Gastroesophageal sphincter (tissue), 4 donors: Measurements from ENCODE around the gene PRKCQ. TPM values are rescaled to one million over a fixed set of nuclear protein-coding genes. Genes with fewer than 3 reads are reported as not detected.
"Not testable (repeated sequence)": the region's sequence is repeated elsewhere in the genome, so short reads cannot be mapped to it uniquely, and the experiment has no call there.

Experiments used
- ATAC-seq: fragments of 150-250 bp; one replicate; pipeline ENCODE4 v1.9.1; 2016; ENCODE audit warnings: mild to moderate bottlenecking, moderate library complexity
- H3K27ac ChIP-seq, 4 donors: fragments of 200-600 bp; sonication (generic) in 3 of 4; 1 replicate in 3 of 4; 2 replicates in 1 of 4; pipeline ENCODE4 v1.5.1; 2016 to 2019
- H3K27me3 ChIP-seq: fragments of 200-600 bp; sonication (generic); one replicate; pipeline ENCODE4 v1.5.1; 2019
- H3K36me3 ChIP-seq, 2 donors: fragments of 200-600 bp; sonication (generic); one replicate each; pipeline ENCODE4 v1.5.1; 2019; ENCODE audit warnings: control low read depth in 1 of 2
- H3K4me1 ChIP-seq, 3 donors: fragments of 200-600 bp; sonication (generic); 1 replicate in 2 of 3; 2 replicates in 1 of 3; pipeline ENCODE4 v1.5.1; 2016 to 2019; ENCODE audit warnings: control low read depth in 2 of 3
- H3K4me3 ChIP-seq, 2 donors: fragments of 200-600 bp; sonication (generic); one replicate each; pipeline ENCODE4 v1.5.1; 2019; ENCODE audit warnings: mild to moderate bottlenecking in 1 of 2, moderate library complexity in 1 of 2
- H3K9me3 ChIP-seq, 3 donors: fragments of 200-600 bp; sonication (generic); one replicate each; pipeline ENCODE4 v1.5.1; 2017 to 2019; ENCODE audit warnings: control low read depth in 2 of 3
- CTCF ChIP-seq, 4 experiments: fragments of 200-600 bp in 2 of 4; fragments of 450-650 bp in 2 of 4; sonication (generic) in 1 of 4; IDR thresholded peaks; one replicate each; pipeline ENCODE4 v1.5.1; 2017 to 2019; ENCODE audit warnings: antibody characterized with exemption in 4 of 4, mild to moderate bottlenecking in 2 of 4, moderate library complexity in 2 of 4
- EP300 ChIP-seq: sonication (generic); formaldehyde crosslinking; IDR thresholded peaks from one replicate; pipeline ENCODE4 v1.6.1; 2017; ENCODE audit warnings: antibody characterized with exemption, mild to moderate bottlenecking
- POLR2A ChIP-seq, 2 donors: fragments of 450-650 bp; IDR thresholded peaks; one replicate each; pipeline ENCODE4 v1.6.1; 2017; ENCODE audit warnings: antibody characterized with exemption in 2 of 2, mild to moderate bottlenecking in 2 of 2, moderate library complexity in 1 of 2
- POLR2AphosphoS5 ChIP-seq: sonication (generic); formaldehyde crosslinking; IDR thresholded peaks from one replicate; pipeline ENCODE4 v1.6.1; 2017; ENCODE audit warnings: antibody characterized with exemption
- WGBS, 2 donors: methylation state at CpG; one replicate each; pipeline ENCODE4 v1.1.5; 2018; ENCODE audit warnings: low coverage in 1 of 2; 5-methylcytosine and 5-hydroxymethylcytosine counted together
- total RNA-seq, 4 donors: library from RNA; depleted of rRNA; stranded (reverse); fragments of >200 nt; gene quantifications; one replicate each; pipeline ENCODE4 v1.1.0, GENCODE V29; 2016

PRKCQ gene
- total RNA-seq, 4 donors from 2014 or later, result 2.0 to 7.6 (median 4.3) TPM

- Histone ChIP-seq H3K27ac (peak overlapping the region in 1 of 4 donors; percentile 69), H3K36me3 (no peaks in the 10 kb centered on the region), H3K4me1 (peaks cover 0 to 26% (median 20%) of the 10 kb centered on the region in 3 donors), H3K4me3 (no peak overlapping the region), H3K9me3 (peaks cover 0 to 14% (median 0%) of the 10 kb centered on the region in 3 donors), H3K27me3 (no peaks in the 10 kb centered on the region)
- ATAC-seq, result no peak
- WGBS, 2 donors, result 85 to 96% methylated on average over 2 to 7 of the region's 7 CpGs
- TF ChIP-seq POLR2A (IDR thresholded peaks at IDR 0.05), result no peak
- TF ChIP-seq EP300, result no peak
- TF ChIP-seq POLR2AphosphoS5, result no peak
- no peak for TF ChIP-seq CTCF (IDR thresholded peaks at IDR 0.05)
These were observed 196.0 kb downstream of the PRKCQ start for GRCh38 chr10:6384031-6384430.

- WGBS, 2 donors, result 51 to 61% methylated on average over 4 to 8 of the region's 8 CpGs
- peaks cover 0 to 6% (median 0%) of the 10 kb centered on the region in 3 donors for H3K9me3 ChIP-seq
- peaks cover 0 to 26% (median 20%) of the 10 kb centered on the region in 3 donors for H3K4me1 ChIP-seq
- H3K27me3 ChIP-seq, result no peaks in the 10 kb centered on the region
- H3K4me3 ChIP-seq, result no peak overlapping the region
- peak; percentile 72 for ATAC-seq
- no peaks in the 10 kb centered on the region for H3K36me3 ChIP-seq
- TF ChIP-seq POLR2AphosphoS5 (peak; percentile 19), CTCF (IDR thresholded peaks at IDR 0.05) (no peak)
- H3K27ac ChIP-seq, result peak overlapping the region; percentile 47 to 69 (median 52)
These were observed 196.8 kb downstream of the PRKCQ start for GRCh38 chr10:6383096-6383812.

- Histone ChIP-seq H3K4me1 (peaks cover 0 to 26% (median 20%) of the 10 kb centered on the region in 3 donors), H3K9me3 (peaks cover 0 to 4% (median 0%) of the 10 kb centered on the region in 3 donors), H3K4me3 (no peak overlapping the region), H3K27ac (peak overlapping the region in 3 of 4 donors; percentile 48 to 69 (median 56)), H3K36me3 (no peaks in the 10 kb centered on the region), H3K27me3 (no peaks in the 10 kb centered on the region)
- ATAC-seq, result no peak
- TF ChIP-seq POLR2A (IDR thresholded peaks at IDR 0.05) (no peak), POLR2AphosphoS5 (peak; percentile 24)
- WGBS, 2 donors, result 17 to 34% methylated on average over 5 to 7 of the region's 7 CpGs
These were observed 198.0 kb downstream of the PRKCQ start for GRCh38 chr10:6382081-6382480.

DNA sequence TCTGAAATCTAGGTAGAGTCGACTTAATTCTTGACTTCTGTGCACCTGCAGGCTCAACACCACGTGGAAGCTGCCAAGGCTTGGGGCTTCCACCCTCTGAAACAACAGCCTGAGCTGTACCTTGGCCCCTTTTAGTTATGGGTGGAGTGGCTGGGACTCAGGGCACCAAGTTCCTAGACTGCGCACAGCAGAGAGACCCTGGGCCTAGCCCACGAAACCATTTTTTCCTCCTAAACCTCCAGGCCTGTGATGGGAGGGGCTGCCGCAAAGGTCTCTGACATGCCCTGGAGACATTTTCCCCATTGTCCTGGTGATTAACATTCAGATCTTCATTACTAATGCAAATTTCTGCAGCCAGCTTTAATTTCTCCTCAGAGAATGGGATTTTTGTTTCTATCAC is 199.6 kb downstream of the PRKCQ start:
- peaks cover 0 to 26% (median 20%) of the 10 kb centered on the region in 3 donors for H3K4me1 ChIP-seq
- not testable (repeated sequence) for H3K27me3 ChIP-seq, H3K4me3 ChIP-seq, H3K9me3 ChIP-seq, ATAC-seq, H3K36me3 ChIP-seq, H3K27ac ChIP-seq
- WGBS, 2 donors, result 100% methylated on average over 1 of the region's 5 CpGs; no CpG with 5 or more reads in 1 of the 2 donors

GRCh38 chr10:6379015-6379776 is 200.9 kb downstream of the PRKCQ start:
- H3K27me3 ChIP-seq, result no peaks in the 10 kb centered on the region
- H3K4me1 ChIP-seq, result peaks cover 0 to 26% (median 20%) of the 10 kb centered on the region in 3 donors
- no peak overlapping the region for H3K27ac ChIP-seq
- TF ChIP-seq POLR2A (IDR thresholded peaks at IDR 0.05) (no peak), POLR2AphosphoS5 (no peak)
- H3K9me3 ChIP-seq, result peaks cover 0 to 4% (median 0%) of the 10 kb centered on the region in 3 donors
- 100% methylated on average over 1 of the region's 1 CpG; no CpG with 5 or more reads in 1 of the 2 donors for WGBS, 2 donors
- H3K4me3 ChIP-seq, result no peak overlapping the region
- no peaks in the 10 kb centered on the region for H3K36me3 ChIP-seq
- ATAC-seq, result no peak
